Activated CD4-positive, alpha-beta T cell treated with anti-CD3 and anti-CD28 coated beads for 36 hours (primary cell): ENCODE results near the gene MAP2K4. TPM values are rescaled to one million over a fixed set of nuclear protein-coding genes. Genes with fewer than 3 reads are reported as not detected.
A peak's percentile ranks its signal among the peaks of the same experiment; 100 is the strongest.
"Not testable (repeated sequence)": the region's sequence is repeated elsewhere in the genome, so short reads cannot be mapped to it uniquely, and the experiment has no call there.

ENCODE experiments used
- ATAC-seq: fragments of 200-7000 bp; cut with Tn5 transposase; one replicate; pipeline ENCODE4 v1.10.0; 2021; ENCODE audit warnings: mild to moderate bottlenecking, moderate library complexity
- CTCF ChIA-PET: fragments of 350-600 bp; sonication (Branson Sonifier 250); formaldehyde crosslinking; loops from one replicate; lab custom pipeline; 2021; ENCODE audit warnings: antibody characterized with exemption; lab: Charles Lee
- POLR2A ChIA-PET: fragments of 350-600 bp; sonication (Branson Sonifier 250); formaldehyde crosslinking; loops from one replicate; lab custom pipeline; 2021; ENCODE audit warnings: antibody characterized with exemption, inconsistent platforms; lab: Charles Lee
- DNase-seq: peaks from one replicate; pipeline ENCODE4 v3.0.0-alpha.2; 2020
- H3K27ac Mint-ChIP-seq: one replicate; pipeline ENCODE4 v1.8.0; 2021; ENCODE audit warnings: mixed read lengths
- H3K27me3 Mint-ChIP-seq: one replicate; pipeline ENCODE4 v1.8.0; 2021; ENCODE audit warnings: mixed read lengths
- H3K36me3 Mint-ChIP-seq: one replicate; pipeline ENCODE4 v1.8.0; 2021; ENCODE audit warnings: low read depth, mixed read lengths
- H3K4me1 Mint-ChIP-seq: one replicate; pipeline ENCODE4 v1.8.0; 2021; ENCODE audit warnings: mixed read lengths
- H3K4me3 Mint-ChIP-seq: one replicate; pipeline ENCODE4 v1.8.0; 2021; ENCODE audit warnings: mild to moderate bottlenecking, moderate library complexity, mixed read lengths
- H3K9me3 Mint-ChIP-seq: one replicate; pipeline ENCODE4 v1.8.0; 2021; ENCODE audit warnings: low read depth, mixed read lengths
- intact Hi-C, 2 experiments: fragments of 100-400 bp; cut with DNase I in 1 of 2; cut with micrococcal nuclease in 1 of 2; formaldehyde crosslinking; loops; one replicate each; pipeline versions ENCODE4 v1.14.2 to v1.15.1; 2022 to 2024; cut with DNase I, micrococcal nuclease
- total RNA-seq, 2 experiments: library from RNA; stranded (reverse); gene quantifications; one replicate each; pipeline ENCODE4 v1.2.3, GENCODE V29; 2021

MAP2K4 gene
- 10 to 100 TPM; 30.1 to 36.2 TPM for total RNA-seq

DNA sequence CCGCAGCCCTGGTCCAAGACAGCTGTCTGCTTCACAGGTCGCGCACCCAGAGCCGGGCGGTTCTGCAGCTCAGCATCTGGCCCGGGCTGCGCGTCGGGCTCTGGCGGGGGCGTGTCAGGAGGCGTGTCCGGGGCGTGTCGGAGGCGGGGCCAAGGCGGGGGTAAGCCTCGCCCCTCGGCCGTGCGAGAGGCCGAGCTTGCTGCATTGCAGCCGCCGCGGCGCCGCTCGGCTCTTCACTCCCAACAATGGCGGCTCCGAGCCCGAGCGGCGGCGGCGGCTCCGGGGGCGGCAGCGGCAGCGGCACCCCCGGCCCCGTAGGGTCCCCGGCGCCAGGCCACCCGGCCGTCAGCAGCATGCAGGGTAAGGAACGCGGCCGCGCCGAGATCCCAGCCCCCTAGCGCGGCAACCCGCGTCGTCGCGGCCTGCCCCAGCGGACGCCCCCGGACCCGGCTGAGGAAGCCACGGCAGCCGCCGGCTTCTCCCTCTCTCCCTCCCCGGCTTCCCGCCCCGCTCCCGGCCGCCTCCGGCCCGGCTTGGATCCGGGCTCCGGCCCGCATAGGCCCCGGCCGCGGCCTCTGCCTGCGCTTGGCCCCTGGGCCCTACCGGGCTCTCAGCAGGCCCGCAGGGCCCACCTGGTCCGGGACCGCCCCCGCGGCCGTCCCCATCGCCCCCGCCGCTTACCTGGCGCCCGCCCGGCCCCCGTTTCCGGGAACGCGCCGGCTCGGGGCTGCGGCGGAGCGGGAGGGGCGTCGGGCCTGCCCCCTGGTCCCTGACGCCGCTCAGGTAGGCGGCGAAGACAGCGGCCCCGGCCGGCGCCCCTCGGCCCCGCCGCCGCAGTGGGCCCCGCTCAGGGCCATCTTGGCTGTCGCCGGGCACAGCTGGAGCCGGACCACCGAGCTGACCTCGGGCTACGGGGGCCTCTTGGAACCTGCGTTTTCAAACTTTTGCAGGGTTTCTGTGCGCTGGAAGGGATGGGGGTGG, at the start of gene MAP2K4:
TSS of gene MAP2K4 (plus strand) at position 236 of the 981 bp plus-strand sequence. CDS start at position 246, 10 bp downstream.
- Mint-ChIP-seq H3K27me3 (peaks cover 2% of the 10 kb centered on the region), H3K4me1 (peaks cover 52% of the 10 kb centered on the region), H3K9me3 (no peaks in the 10 kb centered on the region), H3K36me3 (no peaks in the 10 kb centered on the region), H3K27ac (peak within 1 kb of the TSS; percentile 58), H3K4me3 (peak within 1 kb of the TSS; percentile 73)
- peak; percentile 96 for DNase-seq
- POLR2A ChIA-PET = interaction anchor here (0.7 to 1.8 kb wide), 4 partner anchors 10 to 42 kb away, joined by 3 to 25 read pairs (median 4); partner anchors contain the start of gene ZNF18
- CTCF ChIA-PET = interaction anchor here (2.2 kb wide), 1 partner anchor 24 kb away, joined by 20 read pairs; the partner anchor contains the start of gene ZNF18
- ATAC-seq = peak; percentile 94
- intact Hi-C loops = loop anchor here (1.0 to 10.0 kb wide), 3 partner anchors 24 to 1324 kb away; partner anchors contain the start of genes ZNF18 (in 2 of the 2), ADPRM (in 1 of the 2), ELAC2 (in 1 of the 2) and SCO1 (in 1 of the 2)

DNA sequence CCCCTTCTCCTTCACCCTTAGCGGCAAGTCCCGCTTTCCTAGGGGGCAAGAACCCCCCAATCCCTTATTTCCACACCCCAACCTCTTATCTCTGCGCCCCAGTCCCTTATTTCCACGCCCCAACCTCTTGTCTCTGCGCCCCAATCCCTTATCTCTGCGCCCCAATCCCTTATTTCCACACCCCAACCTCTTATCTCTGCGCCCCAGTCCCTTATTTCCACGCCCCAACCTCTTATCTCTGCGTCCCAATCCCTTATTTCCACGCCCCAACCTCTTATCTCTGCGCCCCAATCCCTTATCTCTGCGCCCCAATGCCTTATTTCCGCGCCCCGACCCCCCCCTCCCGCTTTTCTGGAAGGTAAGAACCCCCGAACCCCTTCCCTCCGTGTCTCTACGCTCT, 47.9 kb upstream of the MAP2K4 start:
- H3K27ac Mint-ChIP-seq, DNase-seq, ATAC-seq, POLR2A ChIA-PET, intact Hi-C loops, H3K4me1 Mint-ChIP-seq, H3K27me3 Mint-ChIP-seq, H3K4me3 Mint-ChIP-seq, CTCF ChIA-PET: not testable (repeated sequence)
- Mint-ChIP-seq H3K36me3 (peaks cover 45% of the 10 kb centered on the region), H3K9me3 (peaks cover 18% of the 10 kb centered on the region)

DNA sequence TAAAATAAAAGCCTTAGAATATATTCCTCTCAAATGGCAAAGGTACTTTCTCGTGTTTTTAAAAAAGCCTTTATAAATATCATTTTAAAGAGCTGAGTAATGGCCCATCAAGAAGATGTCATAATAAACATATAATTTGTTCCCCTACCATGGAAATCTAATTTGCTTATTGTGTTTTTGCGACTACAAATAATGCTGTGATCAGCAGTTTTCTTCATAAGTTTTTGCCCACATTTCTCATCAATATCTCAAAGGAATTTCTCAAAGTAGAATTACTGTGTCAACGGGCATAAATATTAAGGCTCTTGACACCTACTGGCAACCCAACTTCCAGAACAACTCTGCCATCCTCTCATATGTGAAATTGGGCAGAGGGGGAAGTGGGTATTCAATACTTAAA, 40.9 kb upstream of the MAP2K4 start:
- ChIA-PET CTCF (interaction anchor here (0.7 to 1.2 kb wide), 3 partner anchors 17 to 1134 kb away, joined by 3 to 4 read pairs (median 3); partner anchors contain the start of gene ZNF18), POLR2A (no interaction called here)
- ATAC-seq (no peak), DNase-seq (no peak)
- Mint-ChIP-seq H3K4me1 (no peaks in the 10 kb centered on the region), H3K27ac (no peak overlapping the region), H3K27me3 (no peaks in the 10 kb centered on the region), H3K4me3 (no peak overlapping the region), H3K9me3 (peaks cover 4% of the 10 kb centered on the region), H3K36me3 (peaks cover 62% of the 10 kb centered on the region)
- intact Hi-C loops = no loop called here

DNA sequence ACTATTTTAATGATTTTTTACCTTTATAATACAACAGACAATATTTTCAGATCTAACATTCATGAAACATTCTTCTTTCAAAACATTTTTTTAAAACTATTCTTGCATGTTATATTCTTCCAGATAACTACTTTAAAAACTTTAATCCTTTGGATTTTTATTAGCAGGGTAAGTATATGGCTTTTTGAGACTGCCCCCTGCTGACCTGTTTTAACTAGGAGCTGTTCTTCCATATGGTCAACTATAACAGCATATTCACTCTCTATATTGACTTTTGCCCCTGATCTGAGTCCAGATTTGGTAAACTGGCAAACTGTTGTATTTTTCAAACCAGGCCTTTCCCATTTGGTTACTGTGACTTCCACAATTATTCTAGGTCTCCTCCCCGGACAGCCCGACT, 39.9 kb upstream of the MAP2K4 start:
- ChIA-PET CTCF (interaction anchor here (0.7 to 1.0 kb wide), 2 partner anchors 12 to 31 kb away, joined by 3 read pairs; no protein-coding TSS in a partner anchor), POLR2A (no interaction called here)
- peaks cover 61% of the 10 kb centered on the region for H3K36me3 Mint-ChIP-seq
- intact Hi-C loops = no loop called here
- no peak overlapping the region for H3K27ac Mint-ChIP-seq
- H3K4me3 Mint-ChIP-seq = no peak overlapping the region
- H3K27me3 Mint-ChIP-seq = no peaks in the 10 kb centered on the region
- DNase-seq (no peak), ATAC-seq (no peak)
- H3K4me1 Mint-ChIP-seq = no peaks in the 10 kb centered on the region
- H3K9me3 Mint-ChIP-seq = no peaks in the 10 kb centered on the region

DNA sequence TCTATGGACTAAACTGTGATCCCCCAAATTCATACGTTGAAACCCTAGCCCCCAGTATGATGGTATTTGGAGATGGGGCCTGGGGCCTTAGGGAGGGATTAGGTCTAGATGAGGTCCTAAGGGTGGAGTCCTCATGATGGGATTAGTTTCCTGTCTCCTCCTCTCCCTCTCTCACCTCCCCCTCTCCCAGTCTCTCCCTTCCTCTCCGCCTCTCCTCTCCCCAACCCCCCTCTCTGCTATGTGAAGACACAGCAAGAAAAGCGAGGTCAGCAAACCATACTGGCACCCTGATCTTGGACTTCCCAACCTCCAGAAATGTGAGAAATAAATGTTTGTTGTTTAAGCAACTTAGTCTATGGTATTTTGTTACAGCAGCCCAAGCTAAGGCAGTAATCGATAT, 38.8 kb upstream of the MAP2K4 start:
- no peaks in the 10 kb centered on the region for H3K9me3 Mint-ChIP-seq
- DNase-seq (no peak), ATAC-seq (no peak)
- H3K4me1 Mint-ChIP-seq = no peaks in the 10 kb centered on the region
- no peaks in the 10 kb centered on the region for H3K27me3 Mint-ChIP-seq
- no peak overlapping the region for H3K4me3 Mint-ChIP-seq
- no peak overlapping the region for H3K27ac Mint-ChIP-seq
- intact Hi-C loops = no loop called here
- ChIA-PET CTCF (no interaction called here), POLR2A (no interaction called here)
- peaks cover 55% of the 10 kb centered on the region for H3K36me3 Mint-ChIP-seq

DNA sequence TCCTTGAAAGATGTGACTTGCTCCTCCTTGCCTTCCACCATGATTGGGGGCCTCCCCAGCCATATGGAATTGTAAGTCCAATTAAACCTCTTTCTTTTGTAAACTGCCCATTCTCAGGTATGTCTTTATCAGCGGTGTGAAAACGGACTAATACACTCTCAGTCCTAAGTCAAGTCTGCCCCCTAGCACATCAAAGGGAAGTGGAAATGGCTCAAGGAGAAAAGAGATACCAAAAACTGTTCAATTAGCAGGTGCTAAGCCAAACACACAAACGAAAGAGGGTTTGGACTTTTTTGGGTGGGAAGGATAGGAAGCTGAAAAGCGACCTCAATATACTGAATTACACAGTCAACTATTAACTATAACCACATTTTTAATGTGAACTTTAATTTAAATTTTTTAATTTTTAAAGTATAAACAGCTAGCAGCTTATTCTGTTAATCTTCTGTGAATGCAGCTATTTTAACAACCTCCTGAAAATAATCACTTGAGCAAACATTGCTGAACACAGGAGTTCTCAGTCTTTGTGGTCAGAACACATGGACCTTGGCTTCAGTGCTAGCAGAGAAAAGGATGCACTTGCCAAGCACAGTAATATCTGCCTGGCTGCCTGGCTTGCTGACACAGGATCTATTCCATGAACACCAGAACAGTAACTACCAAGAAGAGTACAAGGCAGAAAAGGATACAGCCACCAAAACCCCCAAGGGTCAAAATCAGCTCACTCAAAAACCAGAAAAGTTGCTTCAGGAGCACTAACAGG, 34.3 kb upstream of the MAP2K4 start:
- H3K9me3 Mint-ChIP-seq = no peaks in the 10 kb centered on the region
- no peak for ATAC-seq
- H3K27ac Mint-ChIP-seq = no peak overlapping the region
- H3K4me3 Mint-ChIP-seq = no peak overlapping the region
- POLR2A ChIA-PET = interaction anchor here (0.7 kb wide), 1 partner anchor 11 kb away, joined by 3 read pairs; the partner anchor contains the start of gene ZNF18
- peaks cover 64% of the 10 kb centered on the region for H3K36me3 Mint-ChIP-seq
- CTCF ChIA-PET = interaction anchor here (0.6 to 1.6 kb wide), 4 partner anchors 9 to 1339 kb away, joined by 3 to 5 read pairs (median 4); partner anchors contain the start of gene ZNF18
- intact Hi-C loops = loop anchor here in 1 of 2 experiments (2.0 kb wide), 1 partner anchor 1110 kb away; no protein-coding TSS in a partner anchor
- no peak for DNase-seq
- H3K27me3 Mint-ChIP-seq = no peaks in the 10 kb centered on the region
- peaks cover 7% of the 10 kb centered on the region for H3K4me1 Mint-ChIP-seq

DNA sequence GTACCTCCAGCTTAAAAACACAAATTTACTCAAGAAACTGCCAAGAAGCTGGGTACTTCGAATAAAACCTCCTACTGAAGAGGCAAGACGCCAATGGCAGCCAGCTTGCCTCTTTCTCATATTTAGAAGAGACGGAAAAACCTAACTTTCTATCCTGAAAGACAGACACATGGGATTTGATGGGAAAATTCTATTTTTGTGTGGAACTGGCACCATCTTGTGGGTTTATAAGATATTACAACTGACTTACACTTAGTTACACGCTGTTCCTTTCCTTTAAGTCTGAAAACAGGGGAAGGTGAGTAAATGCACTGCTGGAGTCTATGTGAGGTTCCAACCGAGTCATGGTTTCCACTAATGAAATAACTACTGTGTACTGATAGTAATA, 33.7 kb upstream of the MAP2K4 start:
- ATAC-seq (peak; percentile 33), DNase-seq (no peak)
- Mint-ChIP-seq H3K9me3 (no peaks in the 10 kb centered on the region), H3K27ac (no peak overlapping the region), H3K4me1 (peaks cover 7% of the 10 kb centered on the region), H3K4me3 (no peak overlapping the region), H3K36me3 (peaks cover 63% of the 10 kb centered on the region), H3K27me3 (no peaks in the 10 kb centered on the region)
- intact Hi-C loops = loop anchor here in 1 of 2 experiments (2.0 kb wide), 1 partner anchor 1110 kb away; no protein-coding TSS in a partner anchor
- POLR2A ChIA-PET = no interaction called here
- CTCF ChIA-PET = interaction anchor here (0.7 to 1.6 kb wide), 3 partner anchors 9 to 10 kb away, joined by 4 to 5 read pairs (median 4); partner anchors contain the start of gene ZNF18

DNA sequence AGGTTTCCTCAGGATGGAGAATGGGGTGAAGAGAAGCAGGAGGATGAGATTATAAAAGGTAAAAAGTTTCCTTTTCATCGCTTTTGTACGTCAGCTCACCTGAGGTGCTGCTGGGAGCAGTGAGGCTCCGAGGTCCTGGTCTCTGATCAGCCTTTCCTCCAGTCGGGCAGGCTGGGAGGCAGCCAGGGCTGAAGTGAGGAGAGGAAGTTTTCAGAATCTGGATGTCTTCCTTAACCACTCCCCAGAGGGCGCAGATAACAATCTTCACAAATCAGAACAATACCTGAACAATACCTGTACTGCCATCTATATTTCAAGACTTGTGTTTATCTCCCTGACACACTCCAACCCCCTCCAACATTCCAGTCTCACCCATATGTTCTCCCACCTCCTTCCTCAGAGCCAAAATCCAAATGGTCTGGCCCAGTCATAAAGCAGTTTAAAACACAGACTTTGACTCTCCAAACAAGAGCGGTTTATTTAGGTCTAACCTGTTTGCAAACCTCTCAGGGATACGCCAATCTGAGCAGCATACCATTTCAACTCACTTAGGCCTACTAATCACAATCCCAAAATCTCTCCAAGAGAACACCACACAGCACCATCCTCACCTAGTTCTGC, 30.2 kb upstream of the MAP2K4 start:
- no peak overlapping the region for H3K4me3 Mint-ChIP-seq
- ATAC-seq (no peak), DNase-seq (no peak)
- CTCF ChIA-PET = no interaction called here
- peaks cover 39% of the 10 kb centered on the region for H3K36me3 Mint-ChIP-seq
- H3K27me3 Mint-ChIP-seq = no peaks in the 10 kb centered on the region
- intact Hi-C loops = no loop called here
- H3K27ac Mint-ChIP-seq = no peak overlapping the region
- POLR2A ChIA-PET = no interaction called here
- H3K9me3 Mint-ChIP-seq = no peaks in the 10 kb centered on the region
- H3K4me1 Mint-ChIP-seq = peaks cover 11% of the 10 kb centered on the region

DNA sequence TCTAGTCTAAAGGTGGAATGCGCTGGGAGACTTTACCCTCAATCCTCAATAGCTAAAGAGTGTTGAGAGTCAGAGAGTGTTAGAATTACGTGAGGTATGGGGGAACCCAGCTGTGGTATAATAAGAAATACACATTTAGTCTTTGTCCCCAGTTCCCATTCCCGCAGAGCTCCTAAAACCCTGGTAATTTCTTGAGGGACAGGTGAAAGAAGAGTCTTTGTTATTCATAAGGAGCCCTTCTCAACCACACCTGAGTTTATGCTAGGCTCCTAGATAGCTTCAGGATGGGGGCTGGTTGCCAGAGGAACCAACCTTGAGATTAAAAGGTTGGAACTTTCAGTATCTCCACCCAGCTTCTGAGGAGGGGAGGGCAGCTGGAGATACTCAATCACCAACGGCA, 29.2 kb upstream of the MAP2K4 start:
- H3K4me1 Mint-ChIP-seq = peaks cover 16% of the 10 kb centered on the region
- H3K36me3 Mint-ChIP-seq = peaks cover 38% of the 10 kb centered on the region
- ChIA-PET POLR2A (no interaction called here), CTCF (interaction anchor here (0.9 to 1.2 kb wide), 2 partner anchors 47 to 55 kb away, joined by 3 read pairs; no protein-coding TSS in a partner anchor)
- H3K27me3 Mint-ChIP-seq = no peaks in the 10 kb centered on the region
- no peaks in the 10 kb centered on the region for H3K9me3 Mint-ChIP-seq
- no peak overlapping the region for H3K4me3 Mint-ChIP-seq
- no peak overlapping the region for H3K27ac Mint-ChIP-seq
- DNase-seq (no peak), ATAC-seq (no peak)
- intact Hi-C loops = no loop called here

DNA sequence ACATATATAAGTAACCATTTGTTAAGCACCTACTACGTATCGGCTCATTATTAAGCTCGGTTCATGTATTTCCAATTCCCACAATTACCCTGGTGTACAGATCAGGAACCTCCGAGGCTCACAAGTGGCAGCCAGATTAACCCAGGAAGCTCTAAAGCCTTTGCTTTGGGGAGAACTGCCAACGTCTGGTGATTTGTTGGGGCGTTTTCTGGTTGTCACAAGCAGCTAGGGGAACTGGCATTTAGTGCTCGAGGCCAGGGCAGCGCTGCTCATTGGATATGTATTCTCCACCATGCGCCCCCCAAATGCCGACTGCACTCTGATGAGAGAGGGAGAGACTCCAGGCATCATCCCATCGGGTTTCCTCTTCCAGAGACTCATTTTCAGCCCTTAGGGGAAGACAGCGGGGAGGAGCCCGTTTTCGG, 23.9 kb upstream of the MAP2K4 start:
- ChIA-PET POLR2A (interaction anchor here (0.5 to 2.9 kb wide), 9 partner anchors 8 to 1021 kb away, joined by 3 to 25 read pairs (median 4); partner anchors contain the start of genes ELAC2 and MAP2K4), CTCF (interaction anchor here (0.7 to 2.7 kb wide), 9 partner anchors 10 to 81 kb away, joined by 3 to 20 read pairs (median 4); partner anchors contain the start of gene MAP2K4)
- Mint-ChIP-seq H3K36me3 (peaks cover 2% of the 10 kb centered on the region), H3K4me1 (peaks cover 15% of the 10 kb centered on the region), H3K27ac (peak overlapping the region; percentile 84), H3K9me3 (no peaks in the 10 kb centered on the region), H3K4me3 (peak overlapping the region; percentile 78), H3K27me3 (no peaks in the 10 kb centered on the region)
- DNase-seq = no peak
- ATAC-seq = peak; percentile 10
- intact Hi-C loops = loop anchor here (1.0 to 5.0 kb wide), 4 partner anchors 24 to 1299 kb away; partner anchors contain the start of genes ELAC2 (in 2 of the 2), MAP2K4 (in 2 of the 2), ADPRM (in 1 of the 2) and SCO1 (in 1 of the 2)
